Cardiac fibroblast (primary cell): ENCODE data around the gene MGMT.

Experiments used
- DNase-seq, 2 donors: peaks; one replicate each; pipeline versions ENCODE4 v3.0.0 to v3.0.0-alpha.2; 2010; ENCODE audit warnings: low read depth in 2 of 2
- H3K4me3 ChIP-seq, 2 donors: replicated peaks in 1 of 2; 1 replicate in 1 of 2; 2 replicates in 1 of 2; pipeline ENCODE4 v1.5.1; 2011; ENCODE audit warnings: low read depth in 2 of 2, low read length in 2 of 2, mild to moderate bottlenecking in 2 of 2, moderate library complexity in 1 of 2
- TF ChIP-seq, protein P1 (sequence below): IDR thresholded peaks from one replicate; pipeline ENCODE4 v1.5.1; 2011; ENCODE audit warnings: low read depth, mild to moderate bottlenecking, low read length, inconsistent platforms

Gene MGMT

DNA sequence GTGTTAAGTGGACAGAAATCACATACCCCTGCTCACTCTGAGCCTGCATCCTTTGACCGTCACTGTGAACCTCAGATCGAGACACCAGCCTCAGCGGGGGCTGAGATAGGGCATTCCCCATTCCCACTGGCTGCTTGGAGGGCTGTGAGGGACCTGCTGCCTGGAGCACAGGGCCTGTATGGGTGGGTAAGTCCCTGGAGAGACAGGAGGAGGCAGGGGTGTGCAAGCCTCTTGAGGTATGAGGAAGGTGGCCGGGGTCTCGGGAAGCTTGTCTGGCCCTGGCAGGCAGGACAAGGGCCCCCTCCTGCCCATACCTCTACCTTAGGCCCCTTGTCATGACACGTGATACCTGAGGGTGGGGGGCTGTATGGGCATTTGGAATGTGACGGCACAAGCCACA lies 187.4 kb downstream of the MGMT start:
- H3K4me3 ChIP-seq: no peak overlapping the region
- TF ChIP-seq, protein P1, sequence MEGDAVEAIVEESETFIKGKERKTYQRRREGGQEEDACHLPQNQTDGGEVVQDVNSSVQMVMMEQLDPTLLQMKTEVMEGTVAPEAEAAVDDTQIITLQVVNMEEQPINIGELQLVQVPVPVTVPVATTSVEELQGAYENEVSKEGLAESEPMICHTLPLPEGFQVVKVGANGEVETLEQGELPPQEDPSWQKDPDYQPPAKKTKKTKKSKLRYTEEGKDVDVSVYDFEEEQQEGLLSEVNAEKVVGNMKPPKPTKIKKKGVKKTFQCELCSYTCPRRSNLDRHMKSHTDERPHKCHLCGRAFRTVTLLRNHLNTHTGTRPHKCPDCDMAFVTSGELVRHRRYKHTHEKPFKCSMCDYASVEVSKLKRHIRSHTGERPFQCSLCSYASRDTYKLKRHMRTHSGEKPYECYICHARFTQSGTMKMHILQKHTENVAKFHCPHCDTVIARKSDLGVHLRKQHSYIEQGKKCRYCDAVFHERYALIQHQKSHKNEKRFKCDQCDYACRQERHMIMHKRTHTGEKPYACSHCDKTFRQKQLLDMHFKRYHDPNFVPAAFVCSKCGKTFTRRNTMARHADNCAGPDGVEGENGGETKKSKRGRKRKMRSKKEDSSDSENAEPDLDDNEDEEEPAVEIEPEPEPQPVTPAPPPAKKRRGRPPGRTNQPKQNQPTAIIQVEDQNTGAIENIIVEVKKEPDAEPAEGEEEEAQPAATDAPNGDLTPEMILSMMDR: no peak
- no peak for DNase-seq

DNA sequence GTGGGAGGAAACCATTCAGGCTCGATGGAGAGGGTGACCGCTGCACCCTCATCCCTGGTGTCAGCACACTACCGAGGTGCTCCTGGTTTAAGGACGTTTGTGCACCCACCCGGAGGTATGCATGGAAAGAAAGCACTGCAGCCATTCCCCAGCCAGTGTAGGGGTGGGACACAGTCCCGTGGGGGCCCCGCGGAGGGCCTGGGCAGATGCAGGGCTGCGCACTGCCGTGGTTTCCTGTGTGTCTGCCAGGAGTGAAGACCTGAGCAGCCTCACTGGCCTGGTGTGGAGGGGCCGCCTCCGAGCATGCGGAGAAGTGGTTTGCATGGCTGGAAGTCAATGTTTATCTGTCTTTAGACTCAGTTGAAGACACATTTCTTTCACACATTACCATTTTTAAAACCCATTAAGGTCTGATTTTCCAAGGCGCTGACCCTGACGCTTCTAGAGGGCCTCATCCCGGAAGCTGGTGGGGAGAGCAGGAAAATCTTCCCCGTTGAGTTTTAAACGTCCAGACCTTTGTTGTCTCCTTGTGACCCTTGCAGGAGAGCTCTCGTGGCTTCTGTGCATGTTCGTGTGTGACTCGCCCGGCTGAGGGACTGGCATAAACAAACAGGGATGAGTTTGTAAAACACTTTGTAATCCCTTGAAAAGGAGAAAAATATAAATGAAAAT lies 188.1 kb downstream of the MGMT start:
- DNase-seq: no peak
- TF ChIP-seq, protein P1: no peak
- H3K4me3 ChIP-seq: no peak overlapping the region

DNA sequence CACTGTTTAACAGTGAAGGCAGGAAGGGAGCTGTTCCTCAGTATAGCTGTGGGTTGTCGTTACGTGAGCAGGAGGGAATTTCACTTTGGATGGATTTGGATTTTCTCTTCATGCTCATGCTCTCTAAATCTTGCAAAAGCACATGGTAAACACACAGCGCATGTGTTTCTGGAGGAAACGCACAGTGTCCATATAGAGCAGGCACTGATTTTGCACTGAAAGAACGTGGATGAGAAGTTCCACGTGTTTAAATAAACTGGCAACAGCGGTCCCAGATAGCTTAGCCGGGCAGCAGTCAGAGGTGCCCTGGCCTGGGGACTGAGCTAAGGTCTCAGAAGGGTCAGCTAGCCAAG lies 188.6 kb downstream of the MGMT start:
- DNase-seq: no peak
- TF ChIP-seq, protein P1: no peak
- H3K4me3 ChIP-seq: no peak overlapping the region

DNA sequence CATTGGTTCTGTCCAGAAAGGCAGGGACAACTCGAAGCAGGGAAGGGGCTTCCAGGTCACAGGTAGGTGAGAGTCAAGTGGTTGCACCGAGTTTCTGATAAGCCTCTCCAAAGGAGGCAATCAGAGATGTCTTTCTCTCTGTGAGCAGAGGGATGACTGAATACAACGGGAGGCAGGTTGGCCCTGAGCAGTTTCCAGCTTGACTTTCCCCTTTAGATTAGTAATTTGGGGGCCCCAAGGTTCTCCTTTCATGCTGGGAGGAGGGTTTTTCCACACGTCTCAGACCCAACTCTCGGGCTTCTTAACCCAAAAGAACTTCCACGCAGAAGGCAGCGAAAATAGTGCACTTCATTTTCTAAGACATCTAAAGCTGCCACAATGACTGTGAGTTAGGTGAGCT lies 189.6 kb downstream of the MGMT start:
- TF ChIP-seq, protein P1: no peak
- no peak for DNase-seq
- H3K4me3 ChIP-seq: no peak overlapping the region

DNA sequence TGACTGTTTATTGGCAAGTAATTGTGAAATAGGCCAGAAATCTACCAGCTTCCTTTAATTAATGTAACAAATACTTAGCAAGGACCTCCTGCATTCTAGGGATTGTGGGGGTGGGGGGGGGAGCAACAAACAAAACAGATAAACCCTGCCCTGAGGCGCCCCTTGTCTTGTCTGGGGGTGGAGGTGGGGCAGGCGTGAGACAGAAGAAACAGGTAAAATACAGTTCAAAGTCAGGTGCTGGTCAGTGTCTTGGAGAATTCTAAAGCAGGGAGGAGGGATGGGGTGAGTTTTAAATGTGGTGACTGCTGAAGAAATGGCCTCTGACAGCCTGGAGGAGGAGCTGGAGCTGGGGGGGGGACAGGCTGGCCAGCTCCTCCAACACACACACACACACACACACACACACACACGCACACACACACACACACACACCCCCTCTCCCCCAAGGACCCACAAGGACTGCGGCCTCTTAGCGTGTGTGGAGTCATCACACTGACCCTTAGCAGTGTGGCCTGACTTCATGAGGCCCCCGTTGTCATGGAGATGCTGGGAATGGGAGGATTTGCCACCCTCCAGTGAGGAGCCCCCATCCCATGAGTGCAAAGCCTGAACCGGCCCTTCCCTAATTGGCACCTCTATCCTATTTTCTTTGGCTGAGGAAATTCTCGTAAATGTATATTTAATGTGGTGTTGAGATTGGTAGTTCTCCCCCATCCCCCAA lies 190.4 kb downstream of the MGMT start:
- DNase-seq: no peak
- TF ChIP-seq, protein P1: no peak
- no peak overlapping the region for H3K4me3 ChIP-seq

DNA sequence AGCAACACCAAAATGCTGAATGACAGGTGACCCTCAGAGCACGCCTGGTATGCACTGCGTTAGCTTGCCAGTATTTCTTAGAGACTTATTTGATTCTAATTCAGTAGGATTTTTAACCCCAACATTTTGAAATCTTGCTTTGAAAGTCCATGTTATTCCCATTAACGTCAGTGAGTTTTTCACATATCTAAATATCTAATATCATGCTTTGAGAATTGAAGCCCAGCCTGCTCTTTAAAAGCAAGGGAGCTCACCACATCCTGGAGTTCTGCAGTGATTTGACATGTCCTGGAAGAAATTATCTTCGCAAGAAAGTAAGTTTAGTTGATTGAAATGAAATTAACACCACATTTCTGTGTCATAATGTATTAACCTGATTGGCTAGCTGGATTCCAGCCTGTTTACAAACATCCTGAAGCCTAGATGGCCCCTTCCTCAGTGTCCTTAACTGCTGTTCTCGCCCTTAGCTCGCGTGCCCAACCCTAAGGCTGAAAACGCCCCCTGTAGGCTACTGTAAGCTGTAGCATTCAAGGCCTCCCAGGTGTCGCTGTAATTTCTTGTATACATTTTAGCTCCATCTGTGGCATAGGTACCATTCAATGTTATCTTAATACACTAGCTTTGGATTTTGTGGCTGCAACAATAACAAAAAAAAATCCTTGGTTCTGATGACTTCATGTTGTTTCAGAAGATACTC lies 191.5 kb downstream of the MGMT start:
- TF ChIP-seq, protein P1: peak; percentile 6
- no peak overlapping the region for H3K4me3 ChIP-seq
- DNase-seq: peak in 1 of 2 donors; percentile 3
